ENCODE results near the gene ASL.
A peak's percentile ranks its signal among the peaks of the same experiment; 100 is the strongest.
"Not testable (repeated sequence)": the region's sequence is repeated elsewhere in the genome, so short reads cannot be mapped to it uniquely, and the experiment has no call there.

Gene ASL

DNA sequence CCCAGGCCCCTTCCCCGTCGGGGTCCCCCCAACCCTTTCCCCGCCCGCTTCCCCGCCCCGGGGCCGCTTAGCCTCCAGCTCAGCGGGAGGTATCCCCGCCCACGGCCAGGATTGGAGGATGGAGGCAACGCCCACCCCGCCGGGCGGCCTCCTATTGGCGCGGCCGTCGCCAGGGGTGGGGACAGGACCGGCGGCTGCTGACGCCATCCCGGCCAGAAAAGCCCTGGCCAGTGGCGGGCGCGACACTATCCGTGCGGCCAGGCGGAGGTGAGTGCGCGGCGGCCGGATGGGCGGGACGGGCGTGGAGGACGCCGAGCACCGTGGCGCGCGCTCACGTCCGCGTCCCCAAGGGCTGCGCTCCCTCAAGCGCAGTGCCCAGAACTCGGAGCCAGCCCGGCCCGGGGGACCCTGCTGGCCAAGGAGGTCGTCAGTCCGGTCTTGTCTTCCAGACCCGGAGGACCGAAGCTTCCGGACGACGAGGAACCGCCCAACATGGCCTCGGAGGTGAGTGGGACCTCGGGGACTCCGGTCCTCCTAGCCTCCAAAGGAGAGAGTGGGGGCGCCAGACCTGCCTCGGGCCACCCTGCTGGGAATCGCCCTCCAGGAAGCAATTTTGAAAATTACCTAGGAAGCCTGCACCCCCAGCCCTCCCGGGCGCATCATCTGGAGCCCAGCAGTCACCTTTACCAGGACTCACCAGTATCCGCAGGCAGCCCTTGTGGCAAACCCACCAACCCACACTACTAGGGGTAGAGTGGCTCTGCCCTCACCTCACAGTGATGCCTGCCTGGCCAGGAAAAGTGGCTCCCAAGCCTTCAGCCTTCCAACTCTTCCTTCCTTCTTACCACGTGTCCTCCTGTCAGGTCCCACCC is at the start of gene ASL:
ASL (plus strand) TSS at position 230 of the 872 bp plus-strand sequence; CDS start at position 493, 263 bp downstream.
- peak; percentile 89 for DNase-seq

DNA sequence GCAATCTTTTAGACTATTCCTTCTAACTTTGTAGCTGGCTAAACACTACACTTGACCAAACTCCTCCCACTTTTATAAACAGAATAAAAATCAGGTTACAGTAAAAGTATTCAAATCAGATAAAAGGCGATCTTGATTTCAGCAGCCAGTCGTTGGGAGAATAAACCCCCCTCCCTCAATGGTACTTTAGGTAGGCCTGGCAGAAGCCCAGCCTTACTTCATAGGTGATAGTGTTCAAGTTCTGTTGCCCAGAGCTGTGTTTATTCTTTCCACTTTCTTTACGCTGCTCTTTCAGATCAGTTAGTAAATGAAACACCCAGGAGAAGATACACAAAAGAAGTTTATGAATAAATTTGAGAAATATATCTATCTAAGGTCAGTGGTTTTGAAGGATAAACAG is 47.3 kb upstream of the ASL start:
- not testable (repeated sequence) for DNase-seq

DNA sequence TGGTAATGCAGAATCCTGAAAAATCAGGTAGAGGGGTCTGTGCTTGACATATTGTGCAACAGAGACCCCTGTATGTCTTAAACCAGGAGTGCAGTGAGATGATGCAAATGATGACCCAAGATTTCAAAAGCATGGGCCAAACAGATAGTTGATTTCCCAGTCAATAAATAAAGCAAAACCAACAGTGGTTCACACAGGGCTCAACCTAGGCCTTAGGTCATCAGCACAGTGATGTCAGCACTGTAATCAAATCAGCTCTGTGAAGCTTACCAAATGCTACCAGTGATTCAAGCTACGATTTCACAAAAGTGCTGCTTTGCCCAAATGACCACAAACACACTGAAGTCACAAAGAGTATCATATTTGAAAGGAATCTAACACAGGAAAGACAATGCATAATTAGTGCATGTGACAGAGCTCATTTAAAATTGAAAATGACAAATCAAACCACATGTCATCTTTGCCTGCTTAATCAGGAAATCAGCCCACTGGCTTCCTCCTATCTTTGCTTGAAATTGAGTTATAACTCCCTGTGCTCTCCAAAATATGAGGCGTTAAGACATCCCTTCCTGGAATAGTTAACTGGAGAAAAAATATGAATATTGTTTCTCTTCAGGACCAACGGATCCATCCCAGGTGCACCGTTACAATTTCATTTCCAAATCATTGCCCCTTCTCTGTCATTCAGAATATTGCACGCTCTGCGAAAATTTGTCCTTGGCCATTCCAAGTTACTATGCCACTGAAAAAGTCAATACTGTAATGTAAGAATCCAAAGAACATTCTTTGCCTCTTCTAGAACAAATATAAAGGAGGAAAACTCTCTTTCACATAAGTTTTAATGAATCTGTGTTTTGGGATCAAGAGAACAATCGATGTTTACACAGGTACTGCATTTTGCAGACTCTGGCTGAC is 41.9 kb upstream of the ASL start:
- DNase-seq, result peak; percentile 24

DNA sequence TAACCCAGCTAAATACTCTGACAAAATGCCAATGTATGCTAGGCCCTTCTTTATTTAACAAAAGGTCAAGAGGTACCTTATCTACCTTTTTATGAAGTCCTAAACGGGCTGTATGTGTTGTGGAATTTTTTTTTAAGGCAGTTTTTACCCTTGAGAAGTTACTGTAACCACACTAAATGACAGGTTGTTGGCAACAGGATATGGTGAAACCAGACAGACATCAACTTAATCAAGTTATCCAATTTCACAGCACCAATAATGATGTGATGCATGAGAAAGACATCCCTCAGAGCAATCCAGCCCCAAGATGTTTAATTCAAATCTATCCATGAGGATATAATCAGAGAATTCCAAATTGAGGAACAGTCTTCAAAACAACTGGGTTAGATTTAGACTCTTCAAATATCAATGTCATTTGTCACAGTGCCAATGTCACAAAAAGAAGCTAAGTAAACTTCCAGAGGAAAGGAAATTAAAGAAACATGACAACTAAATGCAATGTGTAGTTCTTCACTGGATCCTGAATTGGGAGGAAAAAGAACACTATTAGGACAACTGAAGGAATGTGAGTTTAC is 41.1 kb upstream of the ASL start:
- not testable (repeated sequence) for DNase-seq

DNA sequence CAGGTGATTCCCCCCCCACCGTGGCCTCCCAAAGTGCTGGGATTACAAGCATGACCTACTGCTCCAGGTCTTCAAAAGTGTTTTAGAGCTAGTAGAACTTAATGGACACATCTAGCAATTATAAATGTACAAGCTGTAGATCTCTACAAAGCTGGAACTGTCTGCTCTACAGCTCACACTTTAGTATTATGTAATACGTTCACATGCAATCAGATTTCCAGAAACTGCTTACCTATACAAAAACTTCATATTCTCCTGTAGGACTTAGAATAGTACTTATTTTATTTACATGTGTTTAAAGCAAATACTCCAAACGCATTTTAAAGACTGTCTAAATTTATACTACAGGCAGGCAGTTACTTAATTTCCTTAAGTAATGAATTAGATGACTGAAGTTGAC is 39.2 kb upstream of the ASL start:
- DNase-seq, result no peak

DNA sequence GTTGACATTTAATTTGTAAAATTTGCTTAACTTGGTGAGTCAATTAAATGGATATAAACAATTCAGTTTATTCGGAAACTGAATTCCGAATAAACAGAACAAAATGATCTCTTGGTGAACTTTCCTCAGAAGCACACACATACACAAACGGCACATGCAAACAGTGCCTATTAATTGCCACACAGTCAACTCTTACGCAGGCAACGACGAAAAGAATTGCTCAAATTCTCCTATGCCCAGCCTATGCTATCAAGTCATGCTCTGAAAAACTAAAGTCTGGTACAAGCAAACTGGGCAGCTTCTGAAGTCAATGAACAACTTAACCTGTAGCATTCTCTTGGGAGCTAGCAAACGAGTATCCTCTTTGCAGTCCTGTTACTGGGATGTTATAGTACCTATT is 38.8 kb upstream of the ASL start:
- DNase-seq, result no peak

DNA sequence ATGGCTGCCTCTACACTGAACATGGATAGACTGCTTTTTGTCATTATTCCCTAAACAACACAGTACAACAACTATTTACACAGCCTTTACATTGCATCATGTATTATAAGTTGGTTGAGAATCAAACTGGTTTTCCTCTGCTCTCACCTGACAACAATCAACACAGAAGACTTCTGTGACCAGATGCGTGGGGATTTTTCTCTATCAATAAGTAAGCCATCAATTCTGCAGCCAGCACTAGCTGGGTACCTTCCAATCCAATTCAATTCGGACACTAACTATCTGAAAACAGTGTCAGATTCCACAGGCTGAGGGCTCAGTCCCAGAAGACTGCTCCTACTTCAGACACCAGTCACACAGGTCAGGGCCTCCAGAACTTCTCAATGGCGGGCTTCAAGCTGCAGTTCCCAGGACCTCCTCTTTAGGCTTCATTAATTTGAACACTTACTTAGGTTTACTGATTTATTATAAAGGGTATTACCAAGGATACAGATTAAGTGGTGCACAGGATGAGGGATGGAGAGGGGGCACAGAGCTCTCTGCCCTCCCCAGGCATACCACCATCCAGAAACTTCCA is 36.4 kb upstream of the ASL start:
- DNase-seq, result no peak

DNA sequence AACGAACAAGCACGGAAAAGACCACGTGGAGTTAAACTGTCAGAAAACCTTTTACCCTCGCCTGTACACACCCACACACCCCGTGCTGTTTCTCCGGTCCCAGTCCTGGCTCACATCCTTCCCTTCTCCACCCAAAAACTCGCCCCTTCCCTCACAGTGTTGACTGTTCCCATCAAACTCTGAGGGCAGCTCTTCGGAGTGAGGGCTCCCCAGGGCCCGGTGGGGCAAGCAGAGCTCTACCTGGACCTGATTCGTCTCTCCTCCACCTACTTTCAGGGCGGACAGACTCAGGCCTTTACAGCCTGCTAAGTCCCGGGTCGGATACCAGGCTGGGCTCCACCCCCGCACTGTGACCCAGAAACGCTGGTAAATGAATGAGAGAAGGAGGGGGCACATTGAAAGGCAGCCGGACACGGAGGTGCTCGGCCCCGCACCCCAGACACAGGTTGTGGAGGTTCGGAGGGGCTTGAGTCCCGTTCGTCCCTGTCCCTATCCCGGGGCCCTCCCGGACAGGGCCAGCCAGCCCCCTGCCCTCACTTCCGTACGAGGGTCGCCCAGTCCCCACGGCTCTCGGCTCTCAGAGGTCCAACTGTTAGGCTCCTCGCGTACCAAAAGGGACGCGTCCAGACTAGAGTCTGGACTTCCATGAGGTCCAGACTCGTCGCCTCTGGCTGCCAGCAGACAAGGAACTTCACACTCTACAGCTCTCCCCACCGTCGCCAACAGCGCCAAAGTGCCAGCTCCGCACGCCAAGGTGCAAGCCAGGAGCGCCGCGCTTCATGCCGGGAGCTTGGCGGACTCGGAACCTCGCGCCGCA is 31.7 kb upstream of the ASL start:
- DNase-seq, result peak; percentile 17

DNA sequence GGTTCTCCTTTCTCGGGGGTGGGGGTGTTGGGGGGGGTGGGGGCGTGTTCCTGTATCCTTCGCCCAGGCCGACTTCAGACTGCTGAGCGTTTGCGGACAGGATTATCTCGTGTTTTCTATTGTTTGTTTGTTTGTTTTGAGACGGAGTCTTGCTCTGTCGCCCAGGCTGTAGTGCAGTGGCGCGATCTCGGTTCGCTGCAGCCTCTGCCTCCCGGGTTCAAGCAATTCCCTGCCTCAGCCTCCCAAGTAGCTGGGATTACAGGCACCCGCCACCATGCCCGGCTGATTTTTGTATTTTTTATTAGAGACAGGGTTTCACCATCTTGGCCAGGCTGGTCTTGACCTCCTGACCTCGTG is 31.1 kb upstream of the ASL start:
- DNase-seq, result not testable (repeated sequence)

DNA sequence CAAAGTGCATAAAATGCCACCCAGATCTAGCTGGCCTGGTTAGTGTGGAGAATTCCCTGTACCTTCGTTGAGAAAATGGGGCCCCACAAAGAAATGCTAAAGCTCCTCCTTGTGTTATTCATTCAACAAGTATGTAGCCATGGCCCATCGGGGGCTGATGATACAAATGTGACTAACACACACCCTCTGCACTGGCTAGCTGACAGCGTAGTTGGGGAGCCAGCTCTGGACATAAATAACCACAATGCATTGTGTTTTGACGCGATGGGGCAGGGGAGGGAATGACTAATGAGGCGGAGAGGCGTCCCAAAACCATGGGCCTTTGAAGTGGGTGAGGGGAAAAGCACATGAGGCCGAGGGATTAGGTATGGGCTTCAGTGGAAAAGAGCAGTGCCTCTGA is 28.2 kb upstream of the ASL start:
- DNase-seq, result no peak

DNA sequence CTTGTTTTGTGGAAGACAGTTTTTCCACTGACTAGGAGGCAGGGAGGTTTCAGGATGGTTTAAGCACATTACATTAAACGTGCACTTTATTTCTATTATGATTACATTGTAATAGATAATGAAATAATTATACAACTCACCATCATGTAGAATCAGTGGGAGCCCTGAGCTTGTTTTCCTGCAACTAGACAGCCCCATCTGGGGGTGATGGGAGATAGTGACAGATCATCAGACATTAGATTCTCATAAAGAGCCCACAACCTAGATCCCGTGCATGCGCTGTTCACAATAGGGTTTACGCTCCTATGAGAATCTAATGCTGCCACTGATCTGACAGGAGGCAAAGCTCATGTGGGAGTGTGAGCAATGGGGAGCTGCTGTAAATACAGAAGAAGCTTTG is 25.7 kb upstream of the ASL start:
- not testable (repeated sequence) for DNase-seq

DNA sequence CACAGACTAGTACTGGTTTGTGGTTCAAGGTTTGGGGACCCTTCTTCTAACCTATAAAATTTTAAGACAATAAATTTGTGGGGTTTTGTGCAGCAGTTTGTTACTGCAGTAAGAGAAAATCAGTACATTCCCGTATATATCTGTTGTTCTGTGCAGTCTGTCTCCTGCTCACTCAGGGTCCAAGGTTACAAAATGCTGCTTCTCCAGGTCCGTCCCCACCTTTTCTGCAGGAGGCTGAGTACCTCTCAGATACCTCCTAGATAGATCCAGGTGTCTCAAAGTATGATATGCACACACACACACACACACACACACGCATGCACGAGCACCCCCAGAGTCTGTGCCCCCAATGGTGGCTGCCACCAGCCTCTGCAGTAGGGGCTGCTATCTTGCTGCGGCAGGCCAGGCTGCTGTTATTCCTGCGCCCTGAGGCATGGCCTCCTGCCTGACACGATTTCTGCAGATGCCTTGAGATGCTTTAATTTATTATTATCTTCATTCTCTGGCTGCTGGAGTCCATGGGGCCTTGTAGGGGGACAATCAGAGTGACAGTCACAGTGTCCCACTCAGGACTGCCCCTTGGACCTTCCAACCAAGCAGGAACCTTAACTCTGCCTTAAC is 25.2 kb upstream of the ASL start:
- no peak for DNase-seq

DNA sequence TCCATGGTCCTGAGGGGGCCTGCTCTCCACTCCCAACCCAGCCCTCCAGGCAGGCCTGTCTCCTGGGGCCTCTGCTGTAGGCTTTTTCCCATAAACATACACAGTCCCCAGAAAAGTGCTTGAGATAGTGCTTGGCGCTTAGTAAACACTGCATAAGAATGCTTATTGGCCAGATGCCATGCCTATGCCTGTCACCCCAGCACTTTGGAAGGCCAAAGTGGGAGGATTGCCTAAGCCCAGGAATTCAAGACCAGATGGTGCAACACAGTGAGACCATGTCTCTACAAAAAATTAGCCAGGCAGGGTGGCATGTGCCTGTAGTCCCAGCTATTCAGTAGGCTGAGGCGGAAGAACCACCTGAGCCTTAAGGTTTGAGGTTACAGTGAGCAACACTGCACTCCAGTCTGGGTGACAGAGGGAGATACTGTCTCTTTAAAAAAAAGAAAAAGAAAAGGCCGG is 24.6 kb upstream of the ASL start:
- no peak for DNase-seq

DNA sequence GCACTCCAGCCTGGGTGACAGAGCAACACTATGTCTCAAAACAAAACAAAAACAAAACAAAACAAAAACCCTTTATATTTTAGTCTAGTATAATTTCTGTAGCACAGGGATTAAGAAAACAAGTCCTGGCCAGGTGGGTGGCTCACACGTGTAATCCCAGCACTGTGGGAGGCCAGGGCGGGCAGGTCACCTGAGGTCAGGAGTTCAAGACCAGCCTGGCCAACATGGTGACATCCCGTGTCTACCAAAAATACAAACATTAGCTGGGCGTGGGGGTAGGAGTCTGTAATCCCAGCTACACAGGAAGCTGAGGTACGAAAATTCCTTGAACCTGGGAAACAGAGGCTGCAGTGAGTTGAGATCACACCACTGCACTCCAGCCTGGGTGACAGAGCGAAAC is 23.2 kb upstream of the ASL start:
- no peak for DNase-seq

DNA sequence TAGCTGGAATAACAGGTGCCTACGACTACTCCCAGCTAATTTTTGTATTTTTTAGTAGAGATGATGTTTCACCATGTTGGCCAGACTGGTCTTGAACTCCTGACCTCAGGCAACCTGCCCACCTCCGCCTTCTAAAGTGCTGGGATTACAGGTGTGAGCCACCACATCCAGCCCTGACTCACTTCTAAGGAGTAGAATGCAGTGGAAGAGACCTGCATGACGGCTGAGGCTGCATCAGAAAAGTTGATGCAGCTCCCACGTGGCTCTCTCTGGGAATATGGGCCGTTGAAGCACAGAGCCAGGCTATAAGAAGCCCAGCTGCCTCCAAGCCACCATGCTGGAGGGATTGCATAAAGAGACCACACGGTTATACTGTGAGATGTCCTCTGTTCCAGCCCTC is 21.6 kb upstream of the ASL start:
- no peak for DNase-seq

DNA sequence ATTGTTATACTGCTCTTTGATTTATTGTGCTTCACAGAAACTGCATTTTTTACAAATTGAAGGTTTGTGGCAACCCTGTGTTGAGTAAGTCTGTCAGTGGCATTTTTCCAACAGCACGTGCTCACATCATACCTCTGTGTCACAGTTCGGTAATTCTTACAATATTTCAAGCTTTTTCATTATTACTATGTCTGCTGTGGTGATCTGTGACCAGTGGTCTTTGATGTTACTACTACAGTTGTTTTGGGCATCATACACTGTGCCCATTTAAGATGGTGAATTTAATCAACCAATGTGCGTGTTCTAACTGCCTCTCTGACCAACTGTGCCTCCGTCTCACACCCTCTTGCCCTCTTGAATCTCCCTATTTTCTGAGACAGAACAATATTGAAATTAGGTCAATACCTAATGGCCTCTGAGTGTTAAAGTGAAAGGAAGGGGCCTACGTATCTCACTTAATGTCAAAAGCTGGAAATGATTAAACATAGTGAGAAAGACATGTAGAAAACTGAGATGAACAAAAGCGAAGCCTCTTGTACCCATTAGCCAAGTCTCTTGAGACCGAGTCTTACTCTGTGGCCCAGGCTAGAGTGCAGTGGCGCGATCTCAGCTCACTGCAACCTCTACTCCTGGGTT is 20.2 kb upstream of the ASL start:
- no peak for DNase-seq

DNA sequence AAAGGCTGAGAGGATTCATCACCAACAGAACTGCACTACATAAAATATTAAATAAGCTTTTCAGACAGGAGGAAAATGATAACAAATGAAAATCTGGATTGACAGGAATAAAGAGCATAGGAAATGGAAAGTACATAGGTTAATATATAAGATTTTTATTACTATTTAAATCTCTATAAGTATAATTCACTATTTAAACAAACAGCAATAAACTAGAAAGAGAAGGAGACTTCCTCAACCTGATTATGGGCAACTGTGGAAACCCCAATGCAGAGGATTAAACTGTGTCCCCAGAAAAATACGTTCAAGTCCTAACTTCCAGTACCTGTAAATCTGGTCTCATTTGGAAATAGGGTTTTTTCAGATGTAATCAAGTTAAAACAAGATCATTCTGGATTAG is 14.8 kb upstream of the ASL start:
- no peak for DNase-seq

DNA sequence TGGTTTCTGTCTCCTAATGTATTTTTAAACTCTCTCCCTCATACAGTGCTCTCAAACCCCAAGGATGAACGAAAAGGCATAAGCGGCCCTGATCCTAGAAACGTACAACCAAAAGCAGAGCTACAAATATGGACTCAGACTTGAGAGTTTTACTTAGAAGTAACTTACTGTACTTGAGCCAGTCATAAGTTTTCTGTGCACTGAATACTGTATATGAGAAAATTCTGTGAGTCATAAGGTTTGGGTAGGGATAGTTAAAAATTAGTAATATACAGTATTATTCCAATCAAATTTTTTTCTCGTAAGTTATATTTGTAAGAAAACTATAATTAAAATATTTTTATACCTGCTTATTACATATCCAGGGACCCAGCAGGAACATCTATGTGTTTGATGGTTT is 5.9 kb upstream of the ASL start:
- no peak for DNase-seq

DNA sequence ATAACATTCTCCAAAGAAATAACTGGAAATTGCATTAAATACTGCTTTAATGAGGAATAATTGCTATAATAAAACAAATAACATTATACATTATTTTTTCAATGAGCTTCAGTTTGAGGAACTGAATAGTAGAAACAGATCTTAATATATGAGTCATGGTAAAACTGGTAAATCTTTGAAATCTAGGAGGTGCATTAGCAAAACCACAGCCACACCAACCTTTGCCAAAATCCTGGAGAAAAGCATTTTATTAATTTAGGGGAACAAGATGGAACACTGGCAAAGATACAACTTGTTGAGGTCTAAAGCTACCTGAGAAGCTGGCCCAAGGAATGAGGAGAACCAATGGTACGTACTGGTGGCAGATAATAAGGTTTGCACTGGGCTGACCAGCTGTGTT is 5.4 kb upstream of the ASL start:
- DNase-seq, result no peak

DNA sequence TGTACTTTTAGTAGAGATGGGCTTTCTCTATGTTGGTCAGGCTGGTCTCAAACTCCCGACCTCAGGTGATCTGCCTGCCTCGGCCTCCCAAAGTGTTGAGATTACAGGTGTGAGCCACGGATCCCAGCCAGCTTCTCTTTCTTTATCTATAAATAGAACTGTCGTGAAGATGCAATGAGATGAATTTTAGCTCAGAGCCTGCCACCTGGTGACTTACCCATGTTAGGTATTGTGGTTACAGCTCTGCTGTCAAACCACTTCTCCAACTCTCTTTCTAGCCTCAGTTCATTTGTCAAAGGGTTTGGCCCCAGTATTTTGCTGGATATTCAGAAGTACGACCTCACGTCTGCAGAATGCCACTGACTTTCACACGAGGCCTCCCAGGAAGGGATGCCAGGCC is 3.4 kb upstream of the ASL start:
- DNase-seq, result not testable (repeated sequence)

Measured in CD4-positive, alpha-beta T cell treated with Interleukin-17A for 1 hour (primary cell).